GM12892 (cell line): ENCODE results near the gene MAP2K1.

Experiments used
- POLR2A ChIP-seq: IDR thresholded peaks from 2 replicates; pipeline ENCODE4 v1.6.1; 2011; ENCODE audit warnings: low read depth, low read length, control low read depth
- POLR2AphosphoS5 ChIP-seq: IDR thresholded peaks from 2 replicates; pipeline ENCODE4 v1.6.1; 2011; ENCODE audit warnings: low read depth, low read length, control low read depth
- TAF1 ChIP-seq: IDR thresholded peaks from 2 replicates; pipeline ENCODE4 v1.6.1; 2011; ENCODE audit warnings: low read depth, mild to moderate bottlenecking, control low read depth, low read length, borderline replicate concordance

DNA sequence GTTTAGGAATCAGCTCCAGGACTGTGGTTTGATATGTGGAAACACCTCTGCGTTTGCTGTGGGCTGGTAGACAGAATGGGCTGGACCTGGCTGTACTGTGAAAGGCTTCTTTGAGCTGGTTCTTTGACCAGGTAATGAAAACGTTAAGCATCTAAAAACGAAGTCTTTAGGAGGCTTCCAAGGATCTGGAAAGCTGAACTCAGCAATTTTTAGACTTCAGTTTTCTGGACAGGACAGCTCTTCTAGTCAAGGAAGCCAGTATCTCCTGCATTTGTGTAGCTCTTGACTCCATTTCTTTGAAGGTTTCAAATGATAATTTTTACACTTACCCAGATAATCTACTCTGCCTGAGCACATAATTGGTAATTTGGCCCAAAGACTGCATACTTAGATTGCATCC, 25.5 kb downstream of the MAP2K1 start:
- no peak for TF ChIP-seq TAF1
- TF ChIP-seq POLR2A: no peak
- TF ChIP-seq POLR2AphosphoS5: no peak
